Astrocyte of the cerebellum (primary cell): Measurements from ENCODE around the gene CTSF.

Experiments
- DNase-seq: peaks from one replicate; pipeline ENCODE4 v3.0.0-alpha.2; 2011; ENCODE audit warnings: low read depth
- H3K4me3 ChIP-seq: 2 replicates; pipeline ENCODE4 v1.5.1; 2011; ENCODE audit warnings: mild to moderate bottlenecking, low read depth, low read length, moderate library complexity
- CTCF ChIP-seq: IDR thresholded peaks from 2 replicates; pipeline ENCODE4 v1.5.1; 2012; ENCODE audit warnings: low read length, low read depth, moderate library complexity, mild to moderate bottlenecking; ENCODE audit errors: missing control alignments
- in situ Hi-C: cut with HindIII; loops from 2 replicates; pipeline ENCODE4 v1.10.0; 2017; ENCODE audit warnings: low sequenced_read_pairs

Gene CTSF

GRCh38 chr11:66579017-66579606, 10.7 kb upstream of the CTSF start:
- TF ChIP-seq CTCF = peak; percentile 85
- DNase-seq = peak; percentile 44
- in situ Hi-C loops = no loop called here
- H3K4me3 ChIP-seq = no peak overlapping the region

- TF ChIP-seq CTCF = no peak
- in situ Hi-C loops = no loop called here
These were observed 2.4 kb upstream of the CTSF start for GRCh38 chr11:66570850-66571180.

GRCh38 chr11:66570079-66570849, 1.9 kb upstream of the CTSF start:
- no peak for TF ChIP-seq CTCF
- in situ Hi-C loops = no loop called here
- H3K4me3 ChIP-seq = no peak overlapping the region
- no peak for DNase-seq

More at GRCh38 chr11:66570850-66571180, 2.4 kb upstream of the CTSF start:
- DNase-seq = no peak
- no peak overlapping the region for H3K4me3 ChIP-seq

- in situ Hi-C loops = no loop called here
- DNase-seq = no peak
- no peak for TF ChIP-seq CTCF
- no peak overlapping the region for H3K4me3 ChIP-seq
These were observed 670 bp upstream of the CTSF start for GRCh38 chr11:66569076-66569475.

GRCh38 chr11:66567787-66568123, 651 bp downstream of the CTSF start:
- in situ Hi-C loops = no loop called here
- no peak for DNase-seq
- TF ChIP-seq CTCF = no peak
- peak overlapping the region; percentile 43 for H3K4me3 ChIP-seq

GRCh38 chr11:66566221-66566620, 2.2 kb downstream of the CTSF start:
- in situ Hi-C loops = no loop called here
- DNase-seq = no peak
- no peak overlapping the region for H3K4me3 ChIP-seq
- TF ChIP-seq CTCF = no peak
